Thyroid gland (tissue), 4 donors: ENCODE results near the gene ARMH3. TPM values are rescaled to one million over a fixed set of nuclear protein-coding genes. Genes with fewer than 3 reads are reported as not detected.

Experiments used
- DNase-seq, 2 donors: peaks; one replicate each; pipeline ENCODE4 v3.0.0-alpha.2; 2019
- H3K27ac ChIP-seq, 3 donors: fragments of 200-600 bp; sonication (generic); 1 replicate in 2 of 3; 2 replicates in 1 of 3; pipeline ENCODE4 v1.5.1; 2016 to 2019; ENCODE audit warnings: mild to moderate bottlenecking in 1 of 3, moderate library complexity in 1 of 3
- H3K27me3 ChIP-seq: fragments of 200-600 bp; sonication (generic); one replicate; pipeline ENCODE4 v1.5.1; 2019
- H3K36me3 ChIP-seq, 2 donors: fragments of 200-600 bp; sonication (generic); one replicate each; pipeline ENCODE4 v1.5.1; 2016 to 2019
- H3K4me1 ChIP-seq, 2 donors: fragments of 200-600 bp; sonication (generic); one replicate each; pipeline ENCODE4 v1.5.1; 2017 to 2019
- H3K4me3 ChIP-seq, 3 donors: fragments of 200-600 bp; sonication (generic); replicated peaks in 1 of 3; 1 replicate in 2 of 3; 2 replicates in 1 of 3; pipeline ENCODE4 v1.5.1; 2016; ENCODE audit warnings: mild to moderate bottlenecking in 1 of 3
- H3K9me3 ChIP-seq: fragments of 200-600 bp; sonication (generic); one replicate; pipeline ENCODE4 v1.5.1; 2017
- CTCF ChIP-seq, 6 experiments: fragments of 200-600 bp in 3 of 6; fragments of 450-650 bp in 3 of 6; sonication (generic) in 3 of 6; IDR thresholded peaks; one replicate each; pipeline ENCODE4 v1.5.1; 2016 to 2019; ENCODE audit warnings: antibody characterized with exemption in 6 of 6, mild to moderate bottlenecking in 2 of 6, inconsistent platforms in 1 of 6, moderate library complexity in 1 of 6
- POLR2A ChIP-seq, 2 donors: fragments of 450-650 bp; IDR thresholded peaks; one replicate each; pipeline ENCODE4 v1.6.1; 2017; ENCODE audit warnings: antibody characterized with exemption in 2 of 2, mild to moderate bottlenecking in 2 of 2, moderate library complexity in 1 of 2
- WGBS, 2 donors: methylation state at CpG; one replicate each; pipeline ENCODE4 v1.1.5; 2017; 5-methylcytosine and 5-hydroxymethylcytosine counted together
- intact Hi-C: fragments of 100-400 bp; cut with DNase I; formaldehyde crosslinking; loops from one replicate; pipeline ENCODE4 v1.15.1; 2023
- total RNA-seq, 4 donors: library from RNA; depleted of rRNA; stranded (reverse); fragments of >200 nt; gene quantifications; one replicate each; pipeline ENCODE4 v1.2.3, GENCODE V29; 2016

ARMH3 gene
- total RNA-seq, 4 donors from 2014 or later: 14.2 to 21.2 (median 18.3) TPM

- no peaks in the 10 kb centered on the region for H3K27me3 ChIP-seq
- no peak for DNase-seq
- H3K9me3 ChIP-seq: no peaks in the 10 kb centered on the region
- no peak for TF ChIP-seq CTCF (IDR thresholded peaks at IDR 0.05)
- TF ChIP-seq POLR2A (IDR thresholded peaks at IDR 0.05): no peak
- no peak overlapping the region for H3K27ac ChIP-seq
- H3K4me3 ChIP-seq: no peak overlapping the region
- no peaks in the 10 kb centered on the region for H3K4me1 ChIP-seq
- intact Hi-C loops: no loop called here
- H3K36me3 ChIP-seq: peaks cover 18 to 20% of the 10 kb centered on the region in 2 donors
- 95 to 96% methylated on average over 2 of the region's 2 CpGs for WGBS, 2 donors
Measured at GRCh38 chr10:102033787-102034186, 22.2 kb downstream of the ARMH3 start.

- intact Hi-C loops: no loop called here
- no peaks in the 10 kb centered on the region for H3K27me3 ChIP-seq
- TF ChIP-seq CTCF (IDR thresholded peaks at IDR 0.05): no peak
- TF ChIP-seq POLR2A (IDR thresholded peaks at IDR 0.05): no peak
- no peak for DNase-seq
- no peak overlapping the region for H3K4me3 ChIP-seq
- WGBS, 2 donors: 91 to 99% methylated on average over 2 of the region's 2 CpGs
- no peaks in the 10 kb centered on the region for H3K9me3 ChIP-seq
- H3K36me3 ChIP-seq: peaks cover 30 to 45% of the 10 kb centered on the region in 2 donors
- no peak overlapping the region for H3K27ac ChIP-seq
- H3K4me1 ChIP-seq: no peaks in the 10 kb centered on the region
Measured at GRCh38 chr10:102027261-102027660, 28.7 kb downstream of the ARMH3 start.

- no peaks in the 10 kb centered on the region for H3K27me3 ChIP-seq
- H3K4me1 ChIP-seq: no peaks in the 10 kb centered on the region
- WGBS, 2 donors: 82 to 87% methylated on average over 3 of the region's 3 CpGs
- no peak overlapping the region for H3K4me3 ChIP-seq
- intact Hi-C loops: no loop called here
- no peak overlapping the region for H3K27ac ChIP-seq
- no peaks in the 10 kb centered on the region for H3K9me3 ChIP-seq
- TF ChIP-seq POLR2A (IDR thresholded peaks at IDR 0.05) (no peak), CTCF (IDR thresholded peaks at IDR 0.05) (no peak)
- DNase-seq: no peak
- peaks cover 24 to 42% of the 10 kb centered on the region in 2 donors for H3K36me3 ChIP-seq
Measured at GRCh38 chr10:102024799-102025198, 31.2 kb downstream of the ARMH3 start.

GRCh38 chr10:102020938-102021337 is 35.0 kb downstream of the ARMH3 start:
- Histone ChIP-seq H3K27ac (no peak overlapping the region), H3K4me3 (no peak overlapping the region), H3K9me3 (no peaks in the 10 kb centered on the region), H3K27me3 (no peaks in the 10 kb centered on the region), H3K36me3 (peaks cover 15 to 17% of the 10 kb centered on the region in 2 donors), H3K4me1 (no peaks in the 10 kb centered on the region)
- DNase-seq: no peak
- 87 to 100% methylated on average over 2 of the region's 2 CpGs for WGBS, 2 donors
- intact Hi-C loops: no loop called here
- TF ChIP-seq CTCF (IDR thresholded peaks at IDR 0.05) (no peak), POLR2A (IDR thresholded peaks at IDR 0.05) (no peak)

GRCh38 chr10:102017295-102017694 is 38.7 kb downstream of the ARMH3 start:
- TF ChIP-seq CTCF (IDR thresholded peaks at IDR 0.05) (no peak), POLR2A (IDR thresholded peaks at IDR 0.05) (no peak)
- no peak overlapping the region for H3K27ac ChIP-seq
- no peak for DNase-seq
- H3K27me3 ChIP-seq: no peaks in the 10 kb centered on the region
- H3K4me3 ChIP-seq: no peak overlapping the region
- H3K4me1 ChIP-seq: no peaks in the 10 kb centered on the region
- 87 to 89% methylated on average over 2 of the region's 2 CpGs for WGBS, 2 donors
- H3K36me3 ChIP-seq: peaks cover 10 to 12% of the 10 kb centered on the region in 2 donors
- no peaks in the 10 kb centered on the region for H3K9me3 ChIP-seq
- intact Hi-C loops: no loop called here
